Panc1 (cell line): ENCODE data around the gene NALCN. TPM values are rescaled to one million over a fixed set of nuclear protein-coding genes. Genes with fewer than 3 reads are reported as not detected.

Experiments
- ATAC-seq: fragments of 200-7000 bp; cut with Tn5 transposase; 2 replicates; pipeline ENCODE4 v1.9.1; 2020; ENCODE audit warnings: mild to moderate bottlenecking, moderate library complexity
- BruUV-seq: library from RNA; stranded (reverse); fragments of 400-500 nt; replicated peaks from 2 replicates; lab custom pipeline; 2021; lab: Mats Ljungman, UMichigan
- CTCF ChIA-PET: fragments of 300-600 bp; sonication (Branson Sonifier 250); formaldehyde crosslinking; loops from one replicate; lab custom pipeline; 2022; ENCODE audit warnings: antibody characterized with exemption; lab: Charles Lee
- POLR2A ChIA-PET: fragments of 300-600 bp; sonication (Branson Sonifier 250); formaldehyde crosslinking; loops from one replicate; lab custom pipeline; 2022; ENCODE audit warnings: antibody characterized with exemption; lab: Charles Lee
- DNase-seq: peaks from one replicate; pipeline ENCODE4 v3.0.0-alpha.2; 2010; ENCODE audit warnings: low read depth, low spot score
- H3K27ac ChIP-seq: 2 replicates; pipeline ENCODE4 v1.5.1; 2011; ENCODE audit warnings: mild to moderate bottlenecking, low read length, inconsistent platforms
- H3K27me3 ChIP-seq: fragments of 200-500 bp; sonication (Bioruptor generic); 2 replicates; pipeline ENCODE4 v1.6.0; 2014; ENCODE audit warnings: low read length, inconsistent platforms; ENCODE audit not compliant: control insufficient read depth, insufficient read depth
- H3K36me3 ChIP-seq: fragments of 200-500 bp; sonication (Bioruptor generic); 2 replicates; pipeline ENCODE4 v1.5.1; 2014; ENCODE audit warnings: inconsistent platforms, mild to moderate bottlenecking, low read length, moderate library complexity; ENCODE audit not compliant: control insufficient read depth, insufficient read depth
- H3K4me1 ChIP-seq: 2 replicates; pipeline ENCODE4 v1.5.1; 2011; ENCODE audit warnings: inconsistent platforms, mild to moderate bottlenecking, low read length, moderate library complexity; ENCODE audit not compliant: control insufficient read depth, insufficient read depth
- H3K4me3 ChIP-seq, 2 experiments: 2 replicates each; pipeline ENCODE4 v1.5.1; 2011 to 2012; ENCODE audit warnings: low read depth in 2 of 2, low read length in 2 of 2, mild to moderate bottlenecking in 2 of 2, inconsistent platforms in 1 of 2, moderate library complexity in 1 of 2
- H3K9me3 ChIP-seq: fragments of 200-500 bp; sonication (Bioruptor generic); 2 replicates; pipeline ENCODE4 v1.5.1; 2014; ENCODE audit warnings: low read depth, mild to moderate bottlenecking, inconsistent platforms, low read length, moderate library complexity; ENCODE audit not compliant: control insufficient read depth, insufficient read depth
- CTCF ChIP-seq: fragments of 450-650 bp; IDR thresholded peaks from 2 replicates; pipeline ENCODE4 v1.5.1; 2017; ENCODE audit warnings: mild to moderate bottlenecking
- POLR2AphosphoS5 ChIP-seq: IDR thresholded peaks from 2 replicates; pipeline ENCODE4 v1.6.1; 2012; ENCODE audit warnings: mild to moderate bottlenecking, low read depth, low read length, moderate library complexity
- REST ChIP-seq, 2 experiments: IDR thresholded peaks; 2 replicates each; pipeline ENCODE4 v1.6.1; 2011 to 2012; ENCODE audit warnings: low read depth in 2 of 2, control low read depth in 1 of 2, low read length in 1 of 2, mild to moderate bottlenecking in 1 of 2, moderate library complexity in 1 of 2; ENCODE audit not compliant: insufficient read depth in 1 of 2
- SIN3A ChIP-seq: IDR thresholded peaks from 2 replicates; pipeline ENCODE4 v1.6.1; 2012; ENCODE audit warnings: low read depth, mild to moderate bottlenecking, low read length, moderate library complexity, borderline replicate concordance; ENCODE audit not compliant: insufficient read depth
- TCF7L2 ChIP-seq: IDR thresholded peaks from 2 replicates; pipeline ENCODE4 v1.6.1; 2011; ENCODE audit warnings: mild to moderate bottlenecking, low read depth, low read length, inconsistent platforms
- in situ Hi-C: cut with HindIII; loops from 2 replicates; pipeline ENCODE4 v1.10.0; 2016; ENCODE audit warnings: low sequenced_read_pairs, low pct_unique_long_range_greater_than_20kb
- intact Hi-C: fragments of 100-400 bp; cut with micrococcal nuclease; formaldehyde crosslinking; loops from one replicate; pipeline ENCODE4 v1.10.0; 2022; ENCODE audit not compliant: unreplicated experiment
- total RNA-seq: library from RNA; stranded (reverse); gene quantifications from one replicate; pipeline ENCODE4 v1.2.1, GENCODE V29; 2021; ENCODE audit not compliant: unreplicated experiment

NALCN gene
- total RNA-seq, 1 experiment from 2014 or later: 10.9 TPM

GRCh38 chr13:101025925-101026324, 390.4 kb downstream of the NALCN start:
- intact Hi-C loops (no loop called here), in situ Hi-C loops (no loop called here)
- no peaks in the 10 kb centered on the region for H3K4me1 ChIP-seq
- TF ChIP-seq TCF7L2: no peak
- TF ChIP-seq SIN3A: no peak
- no peak for TF ChIP-seq REST (IDR thresholded peaks at IDR 0.05; ENCODE audit: insufficient read depth in 1 of 2, low read depth in 2 of 2, low read length in 1 of 2)
- no peak overlapping the region for H3K27ac ChIP-seq
- H3K27me3 ChIP-seq: no peaks in the 10 kb centered on the region
- BruUV-seq: no TSS peak
- H3K36me3 ChIP-seq: no peaks in the 10 kb centered on the region
- ATAC-seq (no peak), DNase-seq (no peak)
- no peak overlapping the region for H3K4me3 ChIP-seq
- POLR2A ChIA-PET: no interaction called here
- CTCF ChIA-PET: no interaction called here
- H3K9me3 ChIP-seq: no peaks in the 10 kb centered on the region

GRCh38 chr13:101025519-101025918, 390.8 kb downstream of the NALCN start:
- Histone ChIP-seq H3K27me3 (no peaks in the 10 kb centered on the region), H3K4me1 (no peaks in the 10 kb centered on the region), H3K36me3 (no peaks in the 10 kb centered on the region), H3K4me3 (no peak overlapping the region), H3K9me3 (no peaks in the 10 kb centered on the region), H3K27ac (no peak overlapping the region)
- CTCF ChIA-PET: no interaction called here
- POLR2A ChIA-PET: no interaction called here
- intact Hi-C loops: no loop called here
- no TSS peak for BruUV-seq
- DNase-seq: no peak
- TF ChIP-seq REST (IDR thresholded peaks at IDR 0.05; ENCODE audit: insufficient read depth in 1 of 2, low read depth in 2 of 2, low read length in 1 of 2) (no peak), CTCF (no peak), SIN3A (no peak), POLR2AphosphoS5 (no peak), TCF7L2 (no peak)
- ATAC-seq: no peak
- in situ Hi-C loops: no loop called here
